Panc1 (cell line): ENCODE results near the gene LATS1. TPM values are rescaled to one million over a fixed set of nuclear protein-coding genes. Genes with fewer than 3 reads are reported as not detected.
"Not testable (repeated sequence)": the region's sequence is repeated elsewhere in the genome, so short reads cannot be mapped to it uniquely, and the experiment has no call there.

ENCODE experiments used
- ATAC-seq: fragments of 200-7000 bp; cut with Tn5 transposase; 2 replicates; pipeline ENCODE4 v1.9.1; 2020; ENCODE audit warnings: mild to moderate bottlenecking, moderate library complexity
- BruUV-seq: library from RNA; stranded (reverse); fragments of 400-500 nt; replicated peaks from 2 replicates; lab custom pipeline; 2021; lab: Mats Ljungman, UMichigan
- CTCF ChIA-PET: fragments of 300-600 bp; sonication (Branson Sonifier 250); formaldehyde crosslinking; loops from one replicate; lab custom pipeline; 2022; ENCODE audit warnings: antibody characterized with exemption; lab: Charles Lee
- POLR2A ChIA-PET: fragments of 300-600 bp; sonication (Branson Sonifier 250); formaldehyde crosslinking; loops from one replicate; lab custom pipeline; 2022; ENCODE audit warnings: antibody characterized with exemption; lab: Charles Lee
- DNase-seq: peaks from one replicate; pipeline ENCODE4 v3.0.0-alpha.2; 2010; ENCODE audit warnings: low read depth, low spot score
- H3K27ac ChIP-seq: 2 replicates; pipeline ENCODE4 v1.5.1; 2011; ENCODE audit warnings: mild to moderate bottlenecking, low read length, inconsistent platforms
- H3K27me3 ChIP-seq: fragments of 200-500 bp; sonication (Bioruptor generic); 2 replicates; pipeline ENCODE4 v1.6.0; 2014; ENCODE audit warnings: low read length, inconsistent platforms; ENCODE audit not compliant: control insufficient read depth, insufficient read depth
- H3K36me3 ChIP-seq: fragments of 200-500 bp; sonication (Bioruptor generic); 2 replicates; pipeline ENCODE4 v1.5.1; 2014; ENCODE audit warnings: inconsistent platforms, mild to moderate bottlenecking, low read length, moderate library complexity; ENCODE audit not compliant: control insufficient read depth, insufficient read depth
- H3K4me1 ChIP-seq: 2 replicates; pipeline ENCODE4 v1.5.1; 2011; ENCODE audit warnings: inconsistent platforms, mild to moderate bottlenecking, low read length, moderate library complexity; ENCODE audit not compliant: control insufficient read depth, insufficient read depth
- H3K4me3 ChIP-seq, 2 experiments: 2 replicates each; pipeline ENCODE4 v1.5.1; 2011 to 2012; ENCODE audit warnings: low read depth in 2 of 2, low read length in 2 of 2, mild to moderate bottlenecking in 2 of 2, inconsistent platforms in 1 of 2, moderate library complexity in 1 of 2
- H3K9me3 ChIP-seq: fragments of 200-500 bp; sonication (Bioruptor generic); 2 replicates; pipeline ENCODE4 v1.5.1; 2014; ENCODE audit warnings: low read depth, mild to moderate bottlenecking, inconsistent platforms, low read length, moderate library complexity; ENCODE audit not compliant: control insufficient read depth, insufficient read depth
- POLR2AphosphoS5 ChIP-seq: IDR thresholded peaks from 2 replicates; pipeline ENCODE4 v1.6.1; 2012; ENCODE audit warnings: mild to moderate bottlenecking, low read depth, low read length, moderate library complexity
- SIN3A ChIP-seq: IDR thresholded peaks from 2 replicates; pipeline ENCODE4 v1.6.1; 2012; ENCODE audit warnings: low read depth, mild to moderate bottlenecking, low read length, moderate library complexity, borderline replicate concordance; ENCODE audit not compliant: insufficient read depth
- TCF7L2 ChIP-seq: IDR thresholded peaks from 2 replicates; pipeline ENCODE4 v1.6.1; 2011; ENCODE audit warnings: mild to moderate bottlenecking, low read depth, low read length, inconsistent platforms
- in situ Hi-C: cut with HindIII; loops from 2 replicates; pipeline ENCODE4 v1.10.0; 2016; ENCODE audit warnings: low sequenced_read_pairs, low pct_unique_long_range_greater_than_20kb
- intact Hi-C: fragments of 100-400 bp; cut with micrococcal nuclease; formaldehyde crosslinking; loops from one replicate; pipeline ENCODE4 v1.10.0; 2022; ENCODE audit not compliant: unreplicated experiment
- total RNA-seq: library from RNA; stranded (reverse); gene quantifications from one replicate; pipeline ENCODE4 v1.2.1, GENCODE V29; 2021; ENCODE audit not compliant: unreplicated experiment
- TF ChIP-seq, protein P1 (sequence below), 2 experiments: IDR thresholded peaks; 2 replicates each; pipeline ENCODE4 v1.6.1; 2011 to 2012; ENCODE audit warnings: low read depth in 2 of 2, control low read depth in 1 of 2, low read length in 1 of 2, mild to moderate bottlenecking in 1 of 2, moderate library complexity in 1 of 2; ENCODE audit not compliant: insufficient read depth in 1 of 2
- TF ChIP-seq, protein P2 (sequence below): fragments of 450-650 bp; IDR thresholded peaks from 2 replicates; pipeline ENCODE4 v1.5.1; 2017; ENCODE audit warnings: mild to moderate bottlenecking

LATS1 gene
- total RNA-seq, 1 experiment from 2014 or later, result 36.0 TPM

DNA sequence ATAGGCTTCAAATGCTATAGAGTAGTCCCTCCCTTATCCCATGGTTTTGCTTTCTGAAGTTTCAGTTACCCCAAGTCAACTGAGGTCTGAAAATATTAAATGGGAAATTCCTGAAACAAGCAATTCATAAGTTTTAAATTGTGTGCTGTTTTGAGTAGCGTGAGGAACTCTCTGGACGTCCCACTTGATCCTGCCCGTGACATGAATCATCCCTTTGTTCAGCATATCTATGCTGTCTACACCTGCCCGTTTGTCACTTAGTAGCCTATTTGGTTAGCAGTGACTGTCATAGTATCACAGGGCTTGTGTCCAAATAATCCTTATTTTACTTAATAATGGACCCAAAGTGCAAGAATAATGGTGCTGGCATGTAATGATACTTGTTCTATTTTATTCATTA, 36.6 kb upstream of the LATS1 start:
- no peak for TF ChIP-seq SIN3A
- TF ChIP-seq, protein P1, sequence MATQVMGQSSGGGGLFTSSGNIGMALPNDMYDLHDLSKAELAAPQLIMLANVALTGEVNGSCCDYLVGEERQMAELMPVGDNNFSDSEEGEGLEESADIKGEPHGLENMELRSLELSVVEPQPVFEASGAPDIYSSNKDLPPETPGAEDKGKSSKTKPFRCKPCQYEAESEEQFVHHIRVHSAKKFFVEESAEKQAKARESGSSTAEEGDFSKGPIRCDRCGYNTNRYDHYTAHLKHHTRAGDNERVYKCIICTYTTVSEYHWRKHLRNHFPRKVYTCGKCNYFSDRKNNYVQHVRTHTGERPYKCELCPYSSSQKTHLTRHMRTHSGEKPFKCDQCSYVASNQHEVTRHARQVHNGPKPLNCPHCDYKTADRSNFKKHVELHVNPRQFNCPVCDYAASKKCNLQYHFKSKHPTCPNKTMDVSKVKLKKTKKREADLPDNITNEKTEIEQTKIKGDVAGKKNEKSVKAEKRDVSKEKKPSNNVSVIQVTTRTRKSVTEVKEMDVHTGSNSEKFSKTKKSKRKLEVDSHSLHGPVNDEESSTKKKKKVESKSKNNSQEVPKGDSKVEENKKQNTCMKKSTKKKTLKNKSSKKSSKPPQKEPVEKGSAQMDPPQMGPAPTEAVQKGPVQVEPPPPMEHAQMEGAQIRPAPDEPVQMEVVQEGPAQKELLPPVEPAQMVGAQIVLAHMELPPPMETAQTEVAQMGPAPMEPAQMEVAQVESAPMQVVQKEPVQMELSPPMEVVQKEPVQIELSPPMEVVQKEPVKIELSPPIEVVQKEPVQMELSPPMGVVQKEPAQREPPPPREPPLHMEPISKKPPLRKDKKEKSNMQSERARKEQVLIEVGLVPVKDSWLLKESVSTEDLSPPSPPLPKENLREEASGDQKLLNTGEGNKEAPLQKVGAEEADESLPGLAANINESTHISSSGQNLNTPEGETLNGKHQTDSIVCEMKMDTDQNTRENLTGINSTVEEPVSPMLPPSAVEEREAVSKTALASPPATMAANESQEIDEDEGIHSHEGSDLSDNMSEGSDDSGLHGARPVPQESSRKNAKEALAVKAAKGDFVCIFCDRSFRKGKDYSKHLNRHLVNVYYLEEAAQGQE (IDR thresholded peaks at IDR 0.05; ENCODE audit: insufficient read depth in 1 of 2, low read depth in 2 of 2, low read length in 1 of 2), result no peak
- no peak for TF ChIP-seq POLR2AphosphoS5
- no peak for TF ChIP-seq TCF7L2
- TF ChIP-seq, protein P2, sequence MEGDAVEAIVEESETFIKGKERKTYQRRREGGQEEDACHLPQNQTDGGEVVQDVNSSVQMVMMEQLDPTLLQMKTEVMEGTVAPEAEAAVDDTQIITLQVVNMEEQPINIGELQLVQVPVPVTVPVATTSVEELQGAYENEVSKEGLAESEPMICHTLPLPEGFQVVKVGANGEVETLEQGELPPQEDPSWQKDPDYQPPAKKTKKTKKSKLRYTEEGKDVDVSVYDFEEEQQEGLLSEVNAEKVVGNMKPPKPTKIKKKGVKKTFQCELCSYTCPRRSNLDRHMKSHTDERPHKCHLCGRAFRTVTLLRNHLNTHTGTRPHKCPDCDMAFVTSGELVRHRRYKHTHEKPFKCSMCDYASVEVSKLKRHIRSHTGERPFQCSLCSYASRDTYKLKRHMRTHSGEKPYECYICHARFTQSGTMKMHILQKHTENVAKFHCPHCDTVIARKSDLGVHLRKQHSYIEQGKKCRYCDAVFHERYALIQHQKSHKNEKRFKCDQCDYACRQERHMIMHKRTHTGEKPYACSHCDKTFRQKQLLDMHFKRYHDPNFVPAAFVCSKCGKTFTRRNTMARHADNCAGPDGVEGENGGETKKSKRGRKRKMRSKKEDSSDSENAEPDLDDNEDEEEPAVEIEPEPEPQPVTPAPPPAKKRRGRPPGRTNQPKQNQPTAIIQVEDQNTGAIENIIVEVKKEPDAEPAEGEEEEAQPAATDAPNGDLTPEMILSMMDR, result no peak
- ATAC-seq (no peak), DNase-seq (no peak)
- Histone ChIP-seq H3K4me3 (no peak overlapping the region), H3K4me1 (peaks cover 10% of the 10 kb centered on the region; the same call in 1 of the 2 replicates), H3K27ac (no peak overlapping the region), H3K36me3 (no peaks in the 10 kb centered on the region; the same call in 1 of the 2 replicates), H3K27me3 (no peaks in the 10 kb centered on the region), H3K9me3 (no peaks in the 10 kb centered on the region)
- in situ Hi-C loops (no loop called here), intact Hi-C loops (no loop called here)
- no TSS peak for BruUV-seq
- POLR2A ChIA-PET, result no interaction called here
- CTCF ChIA-PET, result no interaction called here

DNA sequence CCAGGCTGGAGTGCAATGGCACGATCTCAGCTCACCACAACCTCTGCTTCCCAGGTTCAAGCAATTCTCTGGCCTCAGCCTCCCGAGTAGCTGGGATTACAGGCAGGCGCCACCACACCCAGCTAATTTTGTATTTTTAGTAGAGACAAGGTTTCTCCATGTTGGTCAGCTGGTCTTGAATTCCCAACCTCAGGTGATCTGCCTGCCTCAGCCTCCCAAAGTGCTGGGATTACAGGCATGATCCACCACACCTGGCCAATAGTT, 35.4 kb upstream of the LATS1 start:
- peaks cover 13% of the 10 kb centered on the region; the same call in 1 of the 2 replicates for H3K4me1 ChIP-seq
- BruUV-seq, POLR2A ChIA-PET, H3K9me3 ChIP-seq, DNase-seq, H3K27ac ChIP-seq, CTCF ChIA-PET, H3K36me3 ChIP-seq, intact Hi-C loops, ATAC-seq, in situ Hi-C loops, H3K4me3 ChIP-seq, H3K27me3 ChIP-seq: not testable (repeated sequence)

DNA sequence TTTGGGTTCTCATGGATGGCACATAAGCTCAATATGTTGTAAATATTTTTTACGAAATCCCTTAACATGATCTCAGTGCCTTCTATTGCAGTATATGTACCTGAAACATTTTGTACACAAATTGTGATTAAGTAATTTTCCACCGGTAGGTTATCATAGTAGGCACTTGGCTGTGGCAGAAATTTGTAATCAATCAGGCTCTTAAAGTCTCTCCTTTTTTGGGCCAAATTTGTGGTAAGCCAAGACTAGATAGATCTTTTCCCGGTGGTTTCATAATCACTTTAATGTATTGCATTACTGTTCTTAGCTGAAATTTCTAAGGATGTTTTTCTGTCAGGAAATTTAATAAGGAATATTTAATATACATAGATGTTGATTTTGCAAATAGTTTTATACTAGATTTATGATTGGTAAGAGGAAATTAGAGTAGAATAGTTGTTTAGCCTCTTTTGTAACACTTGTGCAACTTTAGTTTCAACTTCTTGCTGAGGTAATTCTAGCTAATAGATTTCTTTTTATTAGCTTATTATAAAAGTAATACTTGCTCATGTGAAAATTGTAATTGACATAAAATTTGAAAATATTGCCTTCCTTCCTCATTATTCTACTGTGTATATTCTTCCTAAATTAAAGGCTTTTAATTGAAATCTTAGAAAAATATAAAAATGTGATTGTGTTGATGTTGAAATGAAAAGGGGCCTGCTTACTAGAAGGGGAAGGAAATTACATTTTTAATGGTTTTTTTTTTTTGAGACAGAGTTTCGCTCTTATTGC, 34.9 kb upstream of the LATS1 start:
- TF ChIP-seq, protein P1 (IDR thresholded peaks at IDR 0.05; ENCODE audit: insufficient read depth in 1 of 2, low read depth in 2 of 2, low read length in 1 of 2), result no peak
- no peak for TF ChIP-seq SIN3A
- no peak for TF ChIP-seq POLR2AphosphoS5
- TF ChIP-seq, protein P2, result no peak
- no peak for TF ChIP-seq TCF7L2
- Histone ChIP-seq H3K36me3 (no peaks in the 10 kb centered on the region; the same call in 1 of the 2 replicates), H3K4me3 (no peak overlapping the region), H3K27me3 (no peaks in the 10 kb centered on the region), H3K27ac (no peak overlapping the region), H3K9me3 (no peaks in the 10 kb centered on the region), H3K4me1 (peaks cover 13% of the 10 kb centered on the region; the same call in 1 of the 2 replicates)
- POLR2A ChIA-PET, result interaction anchor here (0.7 kb wide), 1 partner anchor 27 kb away, joined by 6 read pairs; no protein-coding TSS in a partner anchor
- intact Hi-C loops, result no loop called here
- in situ Hi-C loops, result no loop called here
- TSS peak; percentile 28 for BruUV-seq
- CTCF ChIA-PET, result no interaction called here
- no peak for DNase-seq
- no peak for ATAC-seq
